H9 (cell line): Measurements from ENCODE around the gene DOHH. TPM values are rescaled to one million over a fixed set of nuclear protein-coding genes. Genes with fewer than 3 reads are reported as not detected.

Experiments used
- DNase-seq: peaks from one replicate; pipeline ENCODE4 v3.0.0-alpha.2; 2017
- H2AFZ ChIP-seq: one replicate; pipeline ENCODE4 v1.6.1; 2013; ENCODE audit warnings: mild to moderate bottlenecking, low read length, control low read depth, moderate library complexity
- H2AK5ac ChIP-seq: 2 replicates; pipeline ENCODE4 v1.6.1; 2013; ENCODE audit warnings: low read length, control low read depth, mixed read lengths; ENCODE audit not compliant: insufficient read length
- H2BK120ac ChIP-seq: one replicate; pipeline ENCODE4 v1.6.1; 2013; ENCODE audit warnings: low read depth, mild to moderate bottlenecking, low read length, control low read depth, inconsistent platforms; ENCODE audit not compliant: poor library complexity, severe bottlenecking
- H2BK12ac ChIP-seq: 2 replicates; pipeline ENCODE4 v1.6.1; 2013; ENCODE audit warnings: low read length, control low read depth, mixed read lengths, low read depth; ENCODE audit not compliant: insufficient read length
- H2BK15ac ChIP-seq: 2 replicates; pipeline ENCODE4 v1.6.1; 2013; ENCODE audit warnings: low read depth, low read length, control low read depth
- H2BK20ac ChIP-seq: one replicate; pipeline ENCODE4 v1.6.1; 2013; ENCODE audit warnings: low read depth, mild to moderate bottlenecking, low read length, control low read depth, inconsistent platforms; ENCODE audit not compliant: poor library complexity, severe bottlenecking
- H2BK5ac ChIP-seq: 2 replicates; pipeline ENCODE4 v1.6.1; 2013; ENCODE audit warnings: low read length, control low read depth, mixed read lengths; ENCODE audit not compliant: insufficient read length
- H3K14ac ChIP-seq: 2 replicates; pipeline ENCODE4 v1.6.1; 2013; ENCODE audit warnings: low read length, control low read depth; ENCODE audit not compliant: insufficient read depth
- H3K18ac ChIP-seq: 2 replicates; pipeline ENCODE4 v1.6.1; 2013; ENCODE audit warnings: low read depth, mild to moderate bottlenecking, mixed read lengths, low read length, control low read depth; ENCODE audit not compliant: insufficient read length
- H3K23ac ChIP-seq: 2 replicates; pipeline ENCODE4 v1.6.1; 2013; ENCODE audit warnings: low read length, control low read depth, mixed read lengths, low read depth; ENCODE audit not compliant: insufficient read length
- H3K23me2 ChIP-seq: 2 replicates; pipeline ENCODE4 v1.6.1; 2013; ENCODE audit warnings: low read depth, mild to moderate bottlenecking, mixed read lengths, low read length, control low read depth; ENCODE audit not compliant: insufficient read length, poor library complexity, severe bottlenecking
- H3K27ac ChIP-seq: 2 replicates; pipeline ENCODE4 v1.5.1; 2013; ENCODE audit warnings: low read length, control low read depth, mixed read lengths, low read depth; ENCODE audit not compliant: insufficient read length
- H3K27me3 ChIP-seq: 2 replicates; pipeline ENCODE4 v1.6.1; 2013; ENCODE audit warnings: low read length, control low read depth, inconsistent platforms; ENCODE audit not compliant: insufficient read depth
- H3K4ac ChIP-seq: 2 replicates; pipeline ENCODE4 v1.6.1; 2013; ENCODE audit warnings: low read depth, mild to moderate bottlenecking, control low read depth, inconsistent platforms, low read length, moderate library complexity
- H3K4me1 ChIP-seq: 2 replicates; pipeline ENCODE4 v1.6.1; 2013; ENCODE audit warnings: low read length, control low read depth, inconsistent platforms; ENCODE audit not compliant: insufficient read depth
- H3K4me2 ChIP-seq: 2 replicates; pipeline ENCODE4 v1.6.1; 2013; ENCODE audit warnings: low read length, control low read depth, mixed read lengths; ENCODE audit not compliant: insufficient read length, insufficient read depth
- H3K56ac ChIP-seq: 2 replicates; pipeline ENCODE4 v1.6.1; 2013; ENCODE audit warnings: low read depth, mild to moderate bottlenecking, mixed read lengths, low read length, control low read depth; ENCODE audit not compliant: insufficient read length
- H3K79me1 ChIP-seq: 2 replicates; pipeline ENCODE4 v1.6.1; 2013; ENCODE audit warnings: low read depth, mild to moderate bottlenecking, moderate library complexity, low read length, control low read depth, inconsistent platforms; ENCODE audit not compliant: insufficient read depth, poor library complexity, severe bottlenecking
- H3K79me2 ChIP-seq: 2 replicates; pipeline ENCODE4 v1.6.1; 2013; ENCODE audit warnings: low read length, control low read depth, inconsistent platforms; ENCODE audit not compliant: insufficient read depth
- H3K9ac ChIP-seq: 2 replicates; pipeline ENCODE4 v1.6.1; 2013; ENCODE audit warnings: low read length, control low read depth, mixed read lengths; ENCODE audit not compliant: insufficient read length; ENCODE audit errors: extremely low read depth
- H3K9me3 ChIP-seq: one replicate; pipeline ENCODE4 v1.6.1; 2013; ENCODE audit warnings: low read depth, low read length, inconsistent platforms; ENCODE audit not compliant: control insufficient read depth
- H3T11ph ChIP-seq: one replicate; pipeline ENCODE4 v1.6.1; 2013; ENCODE audit warnings: mild to moderate bottlenecking, low read length, control low read depth, inconsistent platforms
- H4K20me1 ChIP-seq: one replicate; pipeline ENCODE4 v1.6.1; 2013; ENCODE audit not compliant: control insufficient read depth, insufficient read length, insufficient read depth
- H4K5ac ChIP-seq: 2 replicates; pipeline ENCODE4 v1.6.1; 2013; ENCODE audit warnings: low read depth, mild to moderate bottlenecking, mixed read lengths, low read length, control low read depth; ENCODE audit not compliant: insufficient read length
- H4K8ac ChIP-seq: replicated peaks from 2 replicates; pipeline ENCODE4 v1.6.1; 2013; ENCODE audit warnings: low read length, control low read depth, mixed read lengths, low read depth; ENCODE audit not compliant: insufficient read length
- H4K91ac ChIP-seq: 2 replicates; pipeline ENCODE4 v1.6.1; 2013; ENCODE audit warnings: low read depth, mild to moderate bottlenecking, moderate library complexity, mixed read lengths, low read length, control low read depth; ENCODE audit not compliant: insufficient read length
- H3K27ac Mint-ChIP-seq, 3 experiments: 2 replicates in 2 of 3; 3 replicates in 1 of 3; pipeline ENCODE4 v1.8.0; 2020 to 2021; ENCODE audit warnings: mixed read lengths in 3 of 3, mild to moderate bottlenecking in 1 of 3, moderate library complexity in 1 of 3
- H3K27me3 Mint-ChIP-seq: 2 replicates; pipeline ENCODE4 v1.8.0; 2021; ENCODE audit warnings: low read depth, mild to moderate bottlenecking, moderate library complexity, mixed read lengths
- H3K36me3 Mint-ChIP-seq, 3 experiments: 2 replicates in 2 of 3; 3 replicates in 1 of 3; pipeline ENCODE4 v1.8.0; 2020 to 2021; ENCODE audit warnings: low read depth in 3 of 3, mixed read lengths in 3 of 3; ENCODE audit not compliant: insufficient read depth in 1 of 3
- H3K4me1 Mint-ChIP-seq, 2 experiments: 2 replicates each; pipeline ENCODE4 v1.8.0; 2020; ENCODE audit warnings: mixed read lengths in 2 of 2
- H3K4me3 Mint-ChIP-seq, 2 experiments: 2 replicates in 1 of 2; 3 replicates in 1 of 2; pipeline ENCODE4 v1.8.0; 2020 to 2021; ENCODE audit warnings: mild to moderate bottlenecking in 2 of 2, mixed read lengths in 2 of 2, moderate library complexity in 1 of 2
- H3K9me3 Mint-ChIP-seq, 2 experiments: 2 replicates in 1 of 2; 3 replicates in 1 of 2; pipeline ENCODE4 v1.8.0; 2020; ENCODE audit warnings: mild to moderate bottlenecking in 2 of 2, mixed read lengths in 2 of 2, moderate library complexity in 1 of 2
- CTCF ChIP-seq: fragments of 200-600 bp; sonication (generic); conservative IDR thresholded peaks from 3 replicates; pipeline ENCODE4 v1.8.0; 2021; ENCODE audit warnings: antibody characterized with exemption, mild to moderate bottlenecking
- WGBS: extraction: QIAGEN DNeasy Blood & Tissue Kit; methylation state at CpG from one replicate; pipeline ENCODE4 v1.1.7; 2013; ENCODE audit warnings: missing lambda C conversion rate, low lambda C conversion rate, mixed read lengths; ENCODE audit not compliant: insufficient read length; ENCODE audit errors: extremely low coverage; 5-methylcytosine and 5-hydroxymethylcytosine counted together
- total RNA-seq: library from RNA; stranded (reverse); gene quantifications from 2 replicates; pipeline ENCODE4 v1.2.1, GENCODE V29; 2021

The DOHH gene
- total RNA-seq, 1 experiment from 2014 or later, result 16.5 TPM

- H3K27ac Mint-ChIP-seq, result no peak overlapping the region
- Histone ChIP-seq H3K9me3 (no peaks in the 10 kb centered on the region), H3K4me2 (no peak overlapping the region), H3K79me2 (no peaks in the 10 kb centered on the region), H2BK15ac (no peak overlapping the region), H3K9ac (no peak overlapping the region), H2AK5ac (no peak overlapping the region), H4K20me1 (no peaks in the 10 kb centered on the region), H3K4ac (no peak overlapping the region), H3K56ac (no peak overlapping the region), H4K91ac (no peak overlapping the region), H3K14ac (no peak overlapping the region), H3T11ph (no peak overlapping the region), H3K23ac (no peak overlapping the region), H4K8ac (no peak overlapping the region), H2BK12ac (no peak overlapping the region), H3K27ac (no peak overlapping the region), H2BK120ac (no peak overlapping the region), H2AFZ (no peak overlapping the region), H2BK20ac (no peak overlapping the region), H3K4me1 (no peaks in the 10 kb centered on the region), H2BK5ac (no peak overlapping the region), H3K23me2 (peaks cover 4% of the 10 kb centered on the region), H3K27me3 (peaks cover 3% of the 10 kb centered on the region; the same call in 1 of the 2 replicates), H3K18ac (no peak overlapping the region), H3K79me1 (no peaks in the 10 kb centered on the region), H4K5ac (no peak overlapping the region)
- peaks cover 26% of the 10 kb centered on the region for H3K27me3 Mint-ChIP-seq
- no peak overlapping the region for H3K4me3 Mint-ChIP-seq
- no peak for DNase-seq
- peaks cover 3 to 7% of the 10 kb centered on the region in 2 experiments; a peak in 3 of 4 replicates for H3K4me1 Mint-ChIP-seq
- no peaks in the 10 kb centered on the region; a peak in 1 of 7 replicates for H3K36me3 Mint-ChIP-seq
- no peak for TF ChIP-seq CTCF
- no CpG with 5 or more reads among the region's 2 CpGs for WGBS
- 0 out of 5 replicates have a peak, but pooled peaks cover 0 to 8% of the 10 kb centered on the region in 2 experiments for H3K9me3 Mint-ChIP-seq
These were observed 25.9 kb downstream of the DOHH start for GRCh38 chr19:3474614-3475013.
